Gastrocnemius medialis (tissue), 4 donors: Measurements from ENCODE around the gene RNF144A. TPM values are rescaled to one million over a fixed set of nuclear protein-coding genes. Genes with fewer than 3 reads are reported as not detected.

Experiments used
- ATAC-seq, 2 donors: fragments of 150-250 bp; one replicate each; pipeline ENCODE4 v1.9.1; 2016
- DNase-seq, 2 donors: peaks; one replicate each; pipeline ENCODE4 v3.0.0-alpha.2; 2019
- H3K27ac ChIP-seq, 4 donors: fragments of 200-600 bp; sonication (generic); 1 replicate in 1 of 4; 2 replicates in 3 of 4; pipeline ENCODE4 v1.5.1; 2016 to 2018; ENCODE audit warnings: mild to moderate bottlenecking in 2 of 4, moderate library complexity in 1 of 4
- H3K27me3 ChIP-seq, 3 donors: fragments of 200-600 bp; sonication (generic) in 2 of 3; 1 replicate in 1 of 3; 2 replicates in 2 of 3; pipeline versions ENCODE4 v1.5.1 to v1.6.0; 2016 to 2019; ENCODE audit warnings: mild to moderate bottlenecking in 1 of 3, moderate library complexity in 1 of 3
- H3K36me3 ChIP-seq, 2 donors: fragments of 200-600 bp; sonication (generic) in 1 of 2; one replicate each; pipeline ENCODE4 v1.5.1; 2017 to 2018
- H3K4me1 ChIP-seq, 2 donors: fragments of 200-600 bp; sonication (generic) in 1 of 2; one replicate each; pipeline ENCODE4 v1.5.1; 2016 to 2017; ENCODE audit warnings: mild to moderate bottlenecking in 2 of 2
- H3K4me3 ChIP-seq, 4 donors: fragments of 200-600 bp; sonication (generic) in 3 of 4; 1 replicate in 1 of 4; 2 replicates in 3 of 4; pipeline ENCODE4 v1.5.1; 2016 to 2019; ENCODE audit warnings: mild to moderate bottlenecking in 2 of 4
- H3K9me3 ChIP-seq, 3 donors: fragments of 200-600 bp; sonication (generic) in 2 of 3; 1 replicate in 1 of 3; 2 replicates in 2 of 3; pipeline ENCODE4 v1.5.1; 2016 to 2019
- CTCF ChIP-seq, 5 experiments: fragments of 450-650 bp in 3 of 5; fragments of 200-600 bp in 2 of 5; sonication (generic) in 2 of 5; IDR thresholded peaks in 4 of 5; conservative IDR thresholded peaks in 1 of 5; 1 replicate in 4 of 5; 2 replicates in 1 of 5; pipeline ENCODE4 v1.5.1; 2016 to 2019; ENCODE audit warnings: antibody characterized with exemption in 5 of 5, mild to moderate bottlenecking in 3 of 5, moderate library complexity in 3 of 5
- POLR2A ChIP-seq, 2 donors: fragments of 450-650 bp; IDR thresholded peaks; one replicate each; pipeline ENCODE4 v1.6.1; 2017; ENCODE audit warnings: antibody characterized with exemption in 2 of 2, mild to moderate bottlenecking in 2 of 2, moderate library complexity in 2 of 2
- in situ Hi-C, 4 donors: fragments of 200-750 bp; cut with MboI; loops; one replicate each; pipeline versions ENCODE4 v1.15.0 to v1.8.0; 2017; ENCODE audit warnings: low sequenced_read_pairs in 4 of 4
- intact Hi-C: fragments of 100-400 bp; cut with DNase I; formaldehyde crosslinking; loops from one replicate; pipeline ENCODE4 v1.15.1; 2023; ENCODE audit warnings: low total_unique reads
- total RNA-seq, 4 donors: library from RNA; depleted of rRNA; stranded (reverse); fragments of >200 nt; gene quantifications; one replicate each; pipeline versions ENCODE4 v1.1.0 to v1.2.3, GENCODE V29; 2016

Gene RNF144A
- total RNA-seq, 4 donors from 2014 or later = 4.9 to 16.2 (median 10.2) TPM

DNA sequence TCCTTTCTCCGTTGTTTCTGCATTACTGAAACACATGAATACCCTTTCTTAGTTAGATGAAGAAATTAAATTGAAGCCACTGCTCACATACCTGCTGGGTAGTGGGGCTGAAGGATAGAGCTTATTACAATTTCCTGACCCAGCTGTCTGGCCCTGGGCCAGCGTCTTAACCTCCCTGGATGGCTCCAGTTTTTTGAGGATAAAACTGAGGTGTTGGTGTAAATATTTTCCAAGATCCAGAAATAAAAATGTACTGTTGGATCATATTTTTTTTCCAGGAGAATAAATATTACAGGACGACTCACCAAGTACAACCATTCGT lies 3.5 kb downstream of the RNF144A start:
- in situ Hi-C loops = no loop called here
- H3K27ac ChIP-seq = no peak overlapping the region

DNA sequence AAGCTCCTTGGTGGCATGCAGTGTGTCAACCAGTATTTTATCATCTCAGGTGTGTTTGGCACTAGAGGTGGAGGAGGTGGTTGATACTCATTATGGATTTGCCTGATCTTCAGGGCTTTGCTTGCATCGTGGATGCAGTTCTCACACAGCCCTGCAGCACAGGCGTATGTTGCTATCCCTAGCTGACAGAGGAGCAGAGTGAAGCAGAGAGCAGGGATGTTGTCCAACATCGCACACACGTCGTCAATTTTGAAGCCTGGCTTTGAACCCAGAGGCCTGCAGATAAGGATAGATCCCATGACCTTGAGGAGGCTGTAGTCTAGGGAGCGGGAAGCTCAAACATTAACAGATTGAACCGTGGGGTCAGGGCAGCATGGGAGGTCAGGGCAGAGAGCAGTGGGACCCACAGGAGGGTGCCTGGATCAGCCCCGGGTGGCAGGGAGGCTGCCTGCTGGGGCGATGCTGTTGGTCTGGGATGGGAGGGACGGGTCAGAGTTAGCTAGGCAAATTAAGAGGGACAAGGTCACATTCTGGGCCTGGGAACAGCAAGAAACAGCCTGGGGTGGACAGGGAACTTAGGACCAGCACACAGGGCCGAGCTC lies 4.2 kb downstream of the RNF144A start:
- Histone ChIP-seq H3K27ac (no peak overlapping the region), H3K27me3 (no peaks in the 10 kb centered on the region), H3K4me3 (no peak overlapping the region), H3K9me3 (no peaks in the 10 kb centered on the region), H3K4me1 (peaks cover 14 to 29% of the 10 kb centered on the region in 2 donors), H3K36me3 (no peaks in the 10 kb centered on the region)
- TF ChIP-seq POLR2A (IDR thresholded peaks at IDR 0.05) (no peak), CTCF (IDR thresholded peaks at IDR 0.05 in 4 of 5, conservative IDR thresholded peaks at IDR 0.05 in 1 of 5) (no peak)
- in situ Hi-C loops (no loop called here), intact Hi-C loops (loop anchor here (5.0 kb wide), 1 partner anchor 56 kb away; no protein-coding TSS in a partner anchor)
- DNase-seq (no peak), ATAC-seq (no peak)

More for the DNA sequence above, 3.5 kb downstream of the RNF144A start:
- no peak for ATAC-seq
- H3K27me3 ChIP-seq = no peaks in the 10 kb centered on the region
- no peak overlapping the region for H3K4me3 ChIP-seq
- DNase-seq = no peak
- intact Hi-C loops = loop anchor here (5.0 kb wide), 1 partner anchor 57 kb away; no protein-coding TSS in a partner anchor
- peaks cover 14 to 26% of the 10 kb centered on the region in 2 donors for H3K4me1 ChIP-seq
- no peak for TF ChIP-seq POLR2A (IDR thresholded peaks at IDR 0.05)
- H3K9me3 ChIP-seq = no peaks in the 10 kb centered on the region
- H3K36me3 ChIP-seq = no peaks in the 10 kb centered on the region

- Histone ChIP-seq H3K27ac (no peak overlapping the region), H3K4me1 (peaks cover 21 to 29% of the 10 kb centered on the region in 2 donors), H3K27me3 (no peaks in the 10 kb centered on the region), H3K36me3 (no peaks in the 10 kb centered on the region), H3K9me3 (no peaks in the 10 kb centered on the region), H3K4me3 (no peak overlapping the region)
- ATAC-seq (no peak), DNase-seq (no peak)
- intact Hi-C loops (loop anchor here (5.0 kb wide), 1 partner anchor 55 kb away; no protein-coding TSS in a partner anchor), in situ Hi-C loops (no loop called here)
- TF ChIP-seq CTCF (IDR thresholded peaks at IDR 0.05 in 4 of 5, conservative IDR thresholded peaks at IDR 0.05 in 1 of 5) (no peak), POLR2A (IDR thresholded peaks at IDR 0.05) (no peak)
Measured at GRCh38 chr2:6922201-6922656, 5.0 kb downstream of the RNF144A start.

DNA sequence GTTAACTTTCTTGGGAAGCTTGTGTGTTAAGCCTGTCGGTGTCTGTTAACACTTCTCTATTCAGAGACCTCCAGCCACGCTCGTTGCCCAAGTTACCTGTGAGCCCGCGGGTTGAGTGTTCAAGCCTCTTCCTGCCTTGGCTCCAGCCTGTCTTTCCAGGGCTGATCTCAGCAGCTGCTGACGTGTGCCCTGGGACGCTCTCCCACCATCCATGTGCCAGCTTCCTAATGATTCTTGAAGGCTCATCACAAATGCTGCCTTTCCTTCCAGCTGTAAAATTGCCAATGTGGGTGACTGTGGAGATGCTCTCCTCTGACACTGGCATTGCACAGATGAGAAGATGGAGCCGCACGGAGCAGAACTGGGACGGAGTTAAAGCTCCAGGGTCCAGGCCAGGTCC lies 6.1 kb downstream of the RNF144A start:
- H3K27me3 ChIP-seq = no peaks in the 10 kb centered on the region
- TF ChIP-seq CTCF (IDR thresholded peaks at IDR 0.05 in 4 of 5, conservative IDR thresholded peaks at IDR 0.05 in 1 of 5) (no peak), POLR2A (IDR thresholded peaks at IDR 0.05) (no peak)
- ATAC-seq (no peak), DNase-seq (no peak)
- H3K4me1 ChIP-seq = peaks cover 28 to 33% of the 10 kb centered on the region in 2 donors
- H3K4me3 ChIP-seq = no peak overlapping the region
- H3K9me3 ChIP-seq = no peaks in the 10 kb centered on the region
- intact Hi-C loops = loop anchor here (5.0 kb wide), 1 partner anchor 54 kb away; no protein-coding TSS in a partner anchor
- no peaks in the 10 kb centered on the region for H3K36me3 ChIP-seq
- in situ Hi-C loops = no loop called here
- H3K27ac ChIP-seq = no peak overlapping the region

- H3K36me3 ChIP-seq = no peaks in the 10 kb centered on the region
- no peaks in the 10 kb centered on the region for H3K9me3 ChIP-seq
- DNase-seq (no peak), ATAC-seq (no peak)
- peak overlapping the region in 2 of 4 donors; percentile 3 to 18 for H3K27ac ChIP-seq
- no peaks in the 10 kb centered on the region for H3K27me3 ChIP-seq
- H3K4me1 ChIP-seq = peaks cover 28% of the 10 kb centered on the region in 2 donors
- TF ChIP-seq CTCF (IDR thresholded peaks at IDR 0.05 in 4 of 5, conservative IDR thresholded peaks at IDR 0.05 in 1 of 5) (no peak), POLR2A (IDR thresholded peaks at IDR 0.05) (no peak)
- in situ Hi-C loops = no loop called here
- intact Hi-C loops = loop anchor here (5.0 kb wide), 1 partner anchor 53 kb away; no protein-coding TSS in a partner anchor
- H3K4me3 ChIP-seq = no peak overlapping the region
Measured at GRCh38 chr2:6924101-6924923, 7.1 kb downstream of the RNF144A start.
